ENCODE measurements around the gene SLC1A4. TPM values are rescaled to one million over a fixed set of nuclear protein-coding genes. Genes with fewer than 3 reads are reported as not detected.

Gene SLC1A4
- total and polyA plus RNA-seq, 4 donors = 3.4 to 23.4 (median 9.6) TPM

DNA sequence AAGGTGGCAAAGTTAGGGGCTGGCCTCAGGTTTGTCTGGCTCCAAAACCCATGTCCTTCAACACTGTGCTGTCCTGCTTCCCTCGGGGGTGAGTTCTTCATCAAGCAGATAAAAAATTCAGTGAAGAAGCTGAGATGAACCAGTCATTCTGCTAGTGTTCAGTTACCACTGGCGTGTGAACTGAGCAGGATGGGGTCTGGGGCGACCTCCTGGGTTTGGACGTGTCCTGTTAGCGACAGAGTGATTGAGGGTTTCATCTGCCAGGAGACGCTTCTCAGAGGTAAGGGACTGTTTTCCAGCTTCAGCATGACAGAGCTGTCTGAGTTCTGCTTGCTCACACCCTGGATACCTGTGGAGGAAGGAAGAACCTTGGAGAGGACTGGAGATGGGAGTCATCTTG is 81.7 kb downstream of the SLC1A4 start:
- TF ChIP-seq FOXA2 (IDR thresholded peaks at IDR 0.05) = no peak
- TF ChIP-seq RAD21 (IDR thresholded peaks at IDR 0.05) = no peak
- TF ChIP-seq HNF4A (conservative IDR thresholded peaks at IDR 0.05) = no peak
- TF ChIP-seq GABPA (IDR thresholded peaks at IDR 0.05 in 1 of 2, conservative IDR thresholded peaks at IDR 0.05 in 1 of 2) = no peak
- TF ChIP-seq, protein P1, sequence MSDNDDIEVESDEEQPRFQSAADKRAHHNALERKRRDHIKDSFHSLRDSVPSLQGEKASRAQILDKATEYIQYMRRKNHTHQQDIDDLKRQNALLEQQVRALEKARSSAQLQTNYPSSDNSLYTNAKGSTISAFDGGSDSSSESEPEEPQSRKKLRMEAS (IDR thresholded peaks at IDR 0.05) = no peak
- peaks cover 0 to 9% (median 5%) of the 10 kb centered on the region in 4 donors for H3K4me1 ChIP-seq (ENCODE audit: control insufficient read depth in 4 of 4, insufficient read depth in 4 of 4, low read length in 3 of 4)

DNA sequence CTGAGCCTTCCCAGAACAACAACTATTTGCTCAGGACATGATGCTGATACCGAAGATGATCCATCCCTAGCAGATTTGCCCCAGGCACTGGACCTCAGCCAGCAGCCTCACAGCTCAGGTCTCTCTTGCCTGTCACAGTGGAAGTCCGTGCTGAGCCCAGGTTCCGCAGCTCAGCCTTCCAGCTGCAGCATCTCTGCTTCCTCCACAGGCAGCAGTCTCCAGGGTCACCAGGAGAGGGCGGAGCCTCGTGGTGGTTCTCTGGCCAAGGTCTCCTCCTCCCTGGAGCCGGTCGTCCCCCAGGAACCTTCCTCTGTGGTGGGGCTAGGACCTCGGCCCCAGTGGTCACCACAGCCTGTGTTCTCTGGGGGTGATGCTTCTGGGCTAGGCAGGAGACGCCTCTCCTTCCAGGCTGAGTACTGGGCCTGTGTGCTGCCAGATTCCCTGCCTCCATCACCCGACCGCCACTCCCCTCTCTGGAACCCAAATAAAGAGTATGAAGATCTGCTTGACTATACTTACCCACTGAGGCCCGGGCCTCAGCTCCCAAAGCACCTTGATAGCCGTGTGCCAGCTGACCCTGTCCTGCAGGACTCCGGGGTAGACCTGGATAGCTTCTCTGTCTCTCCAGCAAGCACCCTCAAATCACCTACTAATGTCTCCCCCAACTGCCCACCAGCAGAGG is 82.4 kb downstream of the SLC1A4 start:
- Histone ChIP-seq H3K9ac (ENCODE audit: low read depth in 1 of 2, low read length in 2 of 2) (no peak overlapping the region), H3K4me1 (ENCODE audit: control insufficient read depth in 4 of 4, insufficient read depth in 4 of 4, low read length in 3 of 4) (peaks cover 2 to 13% (median 11%) of the 10 kb centered on the region in 4 donors), H3K4me3 (ENCODE audit: low read depth in 1 of 3, low read length in 3 of 3) (no peak overlapping the region), H3K9me3 (ENCODE audit: control insufficient read depth in 4 of 4, low read length in 3 of 4) (no peaks in the 10 kb centered on the region), H3K27ac (ENCODE audit: low read depth in 1 of 2, low read length in 2 of 2) (no peak overlapping the region), H3K36me3 (ENCODE audit: control insufficient read depth in 4 of 4, insufficient read depth in 3 of 4, low read depth in 1 of 4, low read length in 3 of 4) (peaks cover 0 to 11% (median 6%) of the 10 kb centered on the region in 4 donors), H3K27me3 (ENCODE audit: control insufficient read depth in 4 of 4, insufficient read depth in 4 of 4, low read length in 3 of 4) (no peaks in the 10 kb centered on the region)
- TF ChIP-seq HNF4A (conservative IDR thresholded peaks at IDR 0.05) (no peak), RAD21 (IDR thresholded peaks at IDR 0.05) (peak in 1 of 2 donors; percentile 41), TAF1 (conservative IDR thresholded peaks at IDR 0.05) (no peak), EGR1 (IDR thresholded peaks at IDR 0.05; ENCODE audit: low read depth in 2 of 2) (no peak), NR2F2 (IDR thresholded peaks at IDR 0.05) (no peak), FOXA2 (IDR thresholded peaks at IDR 0.05) (no peak), JUND (IDR thresholded peaks at IDR 0.05) (no peak)
- TF ChIP-seq, protein P2, sequence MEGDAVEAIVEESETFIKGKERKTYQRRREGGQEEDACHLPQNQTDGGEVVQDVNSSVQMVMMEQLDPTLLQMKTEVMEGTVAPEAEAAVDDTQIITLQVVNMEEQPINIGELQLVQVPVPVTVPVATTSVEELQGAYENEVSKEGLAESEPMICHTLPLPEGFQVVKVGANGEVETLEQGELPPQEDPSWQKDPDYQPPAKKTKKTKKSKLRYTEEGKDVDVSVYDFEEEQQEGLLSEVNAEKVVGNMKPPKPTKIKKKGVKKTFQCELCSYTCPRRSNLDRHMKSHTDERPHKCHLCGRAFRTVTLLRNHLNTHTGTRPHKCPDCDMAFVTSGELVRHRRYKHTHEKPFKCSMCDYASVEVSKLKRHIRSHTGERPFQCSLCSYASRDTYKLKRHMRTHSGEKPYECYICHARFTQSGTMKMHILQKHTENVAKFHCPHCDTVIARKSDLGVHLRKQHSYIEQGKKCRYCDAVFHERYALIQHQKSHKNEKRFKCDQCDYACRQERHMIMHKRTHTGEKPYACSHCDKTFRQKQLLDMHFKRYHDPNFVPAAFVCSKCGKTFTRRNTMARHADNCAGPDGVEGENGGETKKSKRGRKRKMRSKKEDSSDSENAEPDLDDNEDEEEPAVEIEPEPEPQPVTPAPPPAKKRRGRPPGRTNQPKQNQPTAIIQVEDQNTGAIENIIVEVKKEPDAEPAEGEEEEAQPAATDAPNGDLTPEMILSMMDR (IDR thresholded peaks at IDR 0.05; ENCODE audit: low read depth, low read length, missing input control) = peak; percentile 26
- TF ChIP-seq, protein P3, sequence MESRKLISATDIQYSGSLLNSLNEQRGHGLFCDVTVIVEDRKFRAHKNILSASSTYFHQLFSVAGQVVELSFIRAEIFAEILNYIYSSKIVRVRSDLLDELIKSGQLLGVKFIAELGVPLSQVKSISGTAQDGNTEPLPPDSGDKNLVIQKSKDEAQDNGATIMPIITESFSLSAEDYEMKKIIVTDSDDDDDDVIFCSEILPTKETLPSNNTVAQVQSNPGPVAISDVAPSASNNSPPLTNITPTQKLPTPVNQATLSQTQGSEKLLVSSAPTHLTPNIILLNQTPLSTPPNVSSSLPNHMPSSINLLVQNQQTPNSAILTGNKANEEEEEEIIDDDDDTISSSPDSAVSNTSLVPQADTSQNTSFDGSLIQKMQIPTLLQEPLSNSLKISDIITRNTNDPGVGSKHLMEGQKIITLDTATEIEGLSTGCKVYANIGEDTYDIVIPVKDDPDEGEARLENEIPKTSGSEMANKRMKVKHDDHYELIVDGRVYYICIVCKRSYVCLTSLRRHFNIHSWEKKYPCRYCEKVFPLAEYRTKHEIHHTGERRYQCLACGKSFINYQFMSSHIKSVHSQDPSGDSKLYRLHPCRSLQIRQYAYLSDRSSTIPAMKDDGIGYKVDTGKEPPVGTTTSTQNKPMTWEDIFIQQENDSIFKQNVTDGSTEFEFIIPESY (IDR thresholded peaks at IDR 0.05) = no peak
- 76% methylated on average over 14 of the region's 14 CpGs for WGBS
- DNase-seq (ENCODE audit: low spot score) = no peak

More for the DNA sequence above, 81.7 kb downstream of the SLC1A4 start:
- H3K4me3 ChIP-seq (ENCODE audit: low read depth in 1 of 3, low read length in 3 of 3) = no peak overlapping the region
- no peaks in the 10 kb centered on the region for H3K27me3 ChIP-seq (ENCODE audit: control insufficient read depth in 4 of 4, insufficient read depth in 4 of 4, low read length in 3 of 4)
- H3K36me3 ChIP-seq (ENCODE audit: control insufficient read depth in 4 of 4, insufficient read depth in 3 of 4, low read depth in 1 of 4, low read length in 3 of 4) = peaks cover 0 to 11% (median 6%) of the 10 kb centered on the region in 4 donors
- H3K9ac ChIP-seq (ENCODE audit: low read depth in 1 of 2, low read length in 2 of 2) = no peak overlapping the region
- DNase-seq (ENCODE audit: low spot score) = no peak
- H3K27ac ChIP-seq (ENCODE audit: low read depth in 1 of 2, low read length in 2 of 2) = no peak overlapping the region
- 90% methylated on average over 6 of the region's 6 CpGs for WGBS
- no peaks in the 10 kb centered on the region for H3K9me3 ChIP-seq (ENCODE audit: control insufficient read depth in 4 of 4, low read length in 3 of 4)

DNA sequence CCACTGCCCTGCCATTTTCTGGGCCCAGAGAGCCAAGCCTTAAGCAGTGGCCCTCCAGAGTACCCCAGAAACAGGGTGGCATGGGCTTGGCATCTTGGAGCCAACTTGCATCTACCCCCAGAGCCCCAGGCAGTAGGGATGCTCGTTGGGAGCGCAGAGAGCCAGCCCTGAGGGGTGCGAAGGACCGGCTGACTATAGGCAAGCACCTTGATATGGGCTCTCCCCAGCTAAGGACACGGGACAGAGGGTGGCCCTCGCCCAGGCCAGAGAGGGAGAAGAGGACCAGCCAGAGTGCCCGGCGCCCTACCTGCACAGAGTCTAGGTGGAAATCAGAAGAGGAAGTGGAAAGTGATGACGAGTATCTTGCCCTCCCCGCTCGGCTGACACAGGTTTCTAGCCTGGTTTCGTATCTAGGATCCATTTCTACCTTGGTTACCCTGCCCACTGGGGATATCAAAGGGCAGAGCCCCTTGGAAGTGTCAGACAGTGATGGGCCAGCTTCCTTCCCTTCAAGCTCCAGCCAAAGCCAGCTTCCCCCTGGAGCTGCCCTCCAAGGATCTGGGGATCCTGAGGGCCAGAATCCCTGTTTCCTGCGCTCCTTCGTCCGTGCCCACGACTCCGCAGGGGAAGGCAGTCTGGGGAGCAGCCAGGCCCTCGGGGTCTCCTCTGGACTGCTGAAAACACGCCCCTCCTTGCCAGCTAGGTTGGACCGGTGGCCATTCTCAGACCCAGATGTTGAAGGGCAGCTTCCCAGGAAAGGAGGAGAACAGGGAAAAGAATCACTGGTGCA is 83.2 kb downstream of the SLC1A4 start:
- Histone ChIP-seq H3K4me1 (ENCODE audit: control insufficient read depth in 4 of 4, insufficient read depth in 4 of 4, low read length in 3 of 4) (peaks cover 2 to 13% (median 11%) of the 10 kb centered on the region in 4 donors), H3K4me3 (ENCODE audit: low read depth in 1 of 3, low read length in 3 of 3) (no peak overlapping the region), H3K27me3 (ENCODE audit: control insufficient read depth in 4 of 4, insufficient read depth in 4 of 4, low read length in 3 of 4) (no peaks in the 10 kb centered on the region), H3K9me3 (ENCODE audit: control insufficient read depth in 4 of 4, low read length in 3 of 4) (no peaks in the 10 kb centered on the region), H3K9ac (ENCODE audit: low read depth in 1 of 2, low read length in 2 of 2) (no peak overlapping the region), H3K27ac (ENCODE audit: low read depth in 1 of 2, low read length in 2 of 2) (no peak overlapping the region), H3K36me3 (ENCODE audit: control insufficient read depth in 4 of 4, insufficient read depth in 3 of 4, low read depth in 1 of 4, low read length in 3 of 4) (peaks cover 0 to 11% (median 6%) of the 10 kb centered on the region in 4 donors)
- WGBS = 93% methylated on average over 20 of the region's 20 CpGs
- no peak for DNase-seq (ENCODE audit: low spot score)
- TF ChIP-seq, protein P2 (IDR thresholded peaks at IDR 0.05; ENCODE audit: low read depth, low read length, missing input control) = no peak
- no peak for TF ChIP-seq JUND (IDR thresholded peaks at IDR 0.05)
- TF ChIP-seq TAF1 (conservative IDR thresholded peaks at IDR 0.05) = no peak
- TF ChIP-seq YY1 (IDR thresholded peaks at IDR 0.05) = no peak
- TF ChIP-seq GABPA (IDR thresholded peaks at IDR 0.05 in 1 of 2, conservative IDR thresholded peaks at IDR 0.05 in 1 of 2) = no peak
- TF ChIP-seq RAD21 (IDR thresholded peaks at IDR 0.05) = no peak
- TF ChIP-seq RXRA (IDR thresholded peaks at IDR 0.05) = no peak
- TF ChIP-seq, protein P1 (IDR thresholded peaks at IDR 0.05) = no peak
- TF ChIP-seq, protein P4, sequence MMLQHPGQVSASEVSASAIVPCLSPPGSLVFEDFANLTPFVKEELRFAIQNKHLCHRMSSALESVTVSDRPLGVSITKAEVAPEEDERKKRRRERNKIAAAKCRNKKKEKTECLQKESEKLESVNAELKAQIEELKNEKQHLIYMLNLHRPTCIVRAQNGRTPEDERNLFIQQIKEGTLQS (IDR thresholded peaks at IDR 0.05) = no peak

Measured in liver (tissue), 9 donors.